GM19395 (cell line): ENCODE data around the gene MXD3.
A peak's percentile ranks its signal among the peaks of the same experiment; 100 is the strongest.
"Not testable (repeated sequence)": the region's sequence is repeated elsewhere in the genome, so short reads cannot be mapped to it uniquely, and the experiment has no call there.

Experiments used
- ATAC-seq: cut with Tn5 transposase; IDR thresholded peaks from one replicate; pipeline ENCODE4 v1.9.1; 2021; ENCODE audit warnings: mild to moderate bottlenecking, moderate library complexity; ENCODE audit not compliant: unreplicated experiment

The MXD3 gene, protein sequence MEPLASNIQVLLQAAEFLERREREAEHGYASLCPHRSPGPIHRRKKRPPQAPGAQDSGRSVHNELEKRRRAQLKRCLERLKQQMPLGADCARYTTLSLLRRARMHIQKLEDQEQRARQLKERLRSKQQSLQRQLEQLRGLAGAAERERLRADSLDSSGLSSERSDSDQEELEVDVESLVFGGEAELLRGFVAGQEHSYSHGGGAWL

DNA sequence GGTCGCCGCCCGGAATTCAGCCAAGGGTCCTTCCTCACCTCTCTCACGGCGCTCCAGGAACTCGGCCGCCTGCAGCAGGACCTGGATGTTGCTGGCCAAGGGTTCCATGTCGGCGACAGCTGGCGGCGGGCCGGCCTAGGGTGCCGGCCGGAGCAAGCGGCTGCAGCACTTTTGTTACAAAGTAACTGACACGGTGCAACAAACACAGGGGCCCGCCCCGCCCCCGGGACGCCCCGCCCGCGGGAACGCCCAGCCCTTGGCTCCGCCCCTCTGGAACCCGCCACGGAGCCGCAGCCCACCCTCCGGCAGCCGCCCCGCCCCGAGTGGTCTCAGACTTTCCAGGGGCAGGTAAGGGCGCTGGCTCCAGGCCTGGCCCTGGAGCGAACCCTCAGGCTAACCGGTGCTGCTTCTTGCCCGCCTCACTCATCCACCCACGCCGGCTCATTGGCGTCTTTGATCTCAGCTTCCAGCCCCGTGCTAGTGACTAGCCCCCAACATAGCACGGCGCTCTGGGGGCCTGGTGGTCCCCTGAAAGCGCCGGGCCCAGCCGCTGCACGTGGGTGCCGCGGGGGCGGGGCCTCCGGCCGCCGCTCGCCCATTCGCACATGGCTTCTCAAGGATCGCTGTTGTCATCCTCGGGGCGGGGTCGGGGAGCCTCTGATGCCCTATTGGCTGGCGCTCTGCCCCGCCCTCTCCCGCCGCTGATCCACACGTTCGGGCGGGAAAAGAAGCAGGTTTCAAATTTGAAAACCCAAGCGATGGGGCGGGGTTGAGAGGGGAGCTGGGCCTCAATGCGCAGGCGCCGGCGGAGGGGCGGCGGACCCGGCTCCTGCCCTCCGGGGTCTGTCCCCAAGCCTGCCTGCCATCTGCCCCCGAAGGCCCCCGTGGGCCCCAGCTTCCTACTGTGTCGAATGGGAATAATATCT, at the start of gene MXD3:
Gene MXD3 (minus strand): TSS at position 176 of the 926 bp plus-strand sequence. CDS start 68 bp downstream, at position 108.
- ATAC-seq, result peak; percentile 78

DNA sequence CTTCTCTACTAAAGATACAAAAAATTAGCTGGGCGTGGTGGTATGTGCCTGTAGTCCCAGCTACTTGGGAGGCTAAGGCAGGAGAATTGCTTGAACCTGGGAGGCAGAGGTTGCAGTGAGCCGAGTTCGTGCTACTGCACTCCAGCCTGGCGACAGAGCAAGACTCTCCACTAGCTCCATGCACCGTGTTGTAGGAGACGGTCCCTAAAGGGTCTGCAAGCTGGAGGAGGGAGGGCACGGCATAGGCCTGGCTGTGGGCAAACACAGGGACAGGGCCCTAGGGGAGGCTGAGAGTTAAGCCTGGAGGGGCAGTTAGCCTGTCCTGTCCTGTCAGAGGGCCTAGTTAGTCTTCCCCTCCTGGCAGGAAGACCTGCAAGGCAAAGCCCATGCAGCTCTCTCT, 49.0 kb upstream of the MXD3 start:
- ATAC-seq, result not testable (repeated sequence)

- no peak for ATAC-seq
Measured at GRCh38 chr5:177359860-177360259, 48.2 kb upstream of the MXD3 start.

GRCh38 chr5:177359451-177359851, 47.8 kb upstream of the MXD3 start:
- no peak for ATAC-seq

GRCh38 chr5:177358370-177358819, 46.7 kb upstream of the MXD3 start:
- ATAC-seq, result no peak

DNA sequence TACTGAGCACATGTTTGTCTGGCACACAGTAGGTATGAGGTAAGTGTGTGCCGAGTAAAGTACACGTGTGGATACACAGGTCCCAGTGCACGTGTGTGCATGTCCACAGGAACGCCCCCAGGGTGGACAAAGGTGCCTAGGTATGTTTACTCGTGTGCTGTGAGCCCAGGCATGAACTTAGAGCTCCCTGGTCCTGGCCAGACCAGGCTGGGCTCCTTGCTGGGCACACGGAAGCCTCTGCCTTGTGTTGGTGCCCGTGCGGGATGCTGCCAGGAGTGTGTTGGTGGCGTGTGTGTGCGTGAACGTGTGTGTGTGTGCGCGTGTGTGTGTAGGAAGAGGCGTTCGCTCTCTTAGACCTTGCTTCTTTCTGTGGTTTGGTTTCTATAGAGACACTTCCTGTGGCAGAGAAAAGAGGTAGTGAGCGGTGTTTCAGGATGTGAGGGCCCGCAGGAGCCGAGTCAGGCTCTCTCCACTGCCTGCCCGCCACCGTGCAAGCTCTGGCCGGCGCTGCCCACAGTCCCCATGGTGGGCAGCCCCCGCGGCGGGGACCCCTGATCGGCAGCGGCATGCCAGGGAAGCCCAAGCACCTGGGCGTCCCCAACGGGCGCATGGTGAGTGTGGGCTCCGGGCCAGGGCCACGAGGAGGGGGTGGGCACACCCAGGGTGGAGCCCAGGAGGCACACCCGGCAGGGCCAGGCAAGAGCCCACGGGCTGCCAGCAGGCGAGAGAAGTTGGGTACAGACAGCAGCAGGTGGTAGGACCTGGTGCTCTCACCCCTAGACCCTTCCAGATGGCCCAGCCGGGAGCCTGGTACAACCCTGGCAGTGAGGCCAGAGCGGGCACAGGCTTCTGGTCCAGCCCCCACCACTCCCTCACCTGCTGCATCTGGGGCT, 46.0 kb upstream of the MXD3 start, which contains the start of gene RGS14:
Gene RGS14 (plus strand): TSS at position 466 of the 893 bp plus-strand sequence. CDS start 101 bp downstream, at position 567.
- peak; percentile 89 for ATAC-seq

- no peak for ATAC-seq
Measured at GRCh38 chr5:177357146-177357458, 45.4 kb upstream of the MXD3 start.

GRCh38 chr5:177356746-177357145, 45.0 kb upstream of the MXD3 start:
- ATAC-seq, result no peak

DNA sequence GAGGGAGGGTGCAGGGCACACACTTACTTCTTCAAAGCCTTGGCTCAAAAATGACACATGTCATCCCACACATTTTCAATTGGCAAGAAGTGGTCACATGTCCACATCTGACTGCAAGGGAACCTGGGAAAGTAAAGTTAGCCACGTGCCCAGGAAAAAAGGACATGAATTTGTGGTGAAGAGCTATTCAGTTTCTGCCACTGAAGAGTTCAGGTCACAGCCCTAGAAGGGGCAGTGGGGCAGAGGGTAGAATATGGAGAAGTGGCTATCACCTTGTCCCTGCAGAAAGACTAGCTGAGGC, 44.1 kb upstream of the MXD3 start:
- no peak for ATAC-seq

GRCh38 chr5:177355162-177355867, 43.6 kb upstream of the MXD3 start:
- no peak for ATAC-seq

DNA sequence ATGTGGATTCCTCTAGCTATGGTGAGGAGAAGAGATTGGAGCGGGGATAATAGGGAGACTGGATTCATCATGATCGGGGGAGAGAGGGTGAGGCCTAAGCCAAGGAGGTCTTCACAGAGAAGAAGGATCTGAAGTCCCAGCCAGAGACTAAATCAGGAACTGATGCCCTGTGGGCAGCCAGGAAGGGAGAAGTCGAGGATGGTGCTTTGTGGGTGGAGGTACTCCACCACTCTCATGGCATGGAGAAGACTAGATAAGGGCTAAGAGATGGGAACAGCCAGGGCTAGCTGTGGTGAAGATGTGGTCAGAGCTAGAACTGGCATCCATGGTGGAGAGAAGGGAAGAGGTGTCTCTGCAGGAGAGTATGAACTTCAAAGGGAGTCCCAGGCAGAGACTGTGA, 43.0 kb upstream of the MXD3 start:
- ATAC-seq, result no peak

- ATAC-seq, result no peak
Measured at GRCh38 chr5:177354256-177354655, 42.6 kb upstream of the MXD3 start.

DNA sequence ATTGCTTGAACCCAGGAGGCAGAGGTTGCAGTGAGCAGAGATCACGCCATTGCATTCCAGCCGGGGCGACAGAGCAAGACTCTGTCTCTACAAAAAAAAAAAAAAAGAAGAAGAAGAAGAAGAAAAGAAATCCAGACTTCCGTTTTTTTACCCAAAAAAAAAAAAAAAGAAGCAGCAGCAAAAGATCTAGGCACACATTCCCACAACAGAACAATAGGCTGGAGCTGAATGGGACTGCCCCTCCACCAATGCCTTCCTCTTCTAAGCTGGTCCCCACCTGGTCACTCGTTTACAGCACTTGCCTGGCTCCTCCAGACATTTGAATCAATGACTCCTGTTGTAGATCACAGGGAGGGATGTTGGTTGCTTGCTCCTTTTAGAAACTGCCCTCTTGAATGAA, 41.4 kb upstream of the MXD3 start:
- no peak for ATAC-seq

- peak; percentile 97 for ATAC-seq
Measured at GRCh38 chr5:177351392-177352329, 40.0 kb upstream of the MXD3 start, which contains the start of gene LMAN2. TSS of gene LMAN2 (minus strand) at chr5:177351668. CDS start at chr5:177351647, 21 bp downstream.

DNA sequence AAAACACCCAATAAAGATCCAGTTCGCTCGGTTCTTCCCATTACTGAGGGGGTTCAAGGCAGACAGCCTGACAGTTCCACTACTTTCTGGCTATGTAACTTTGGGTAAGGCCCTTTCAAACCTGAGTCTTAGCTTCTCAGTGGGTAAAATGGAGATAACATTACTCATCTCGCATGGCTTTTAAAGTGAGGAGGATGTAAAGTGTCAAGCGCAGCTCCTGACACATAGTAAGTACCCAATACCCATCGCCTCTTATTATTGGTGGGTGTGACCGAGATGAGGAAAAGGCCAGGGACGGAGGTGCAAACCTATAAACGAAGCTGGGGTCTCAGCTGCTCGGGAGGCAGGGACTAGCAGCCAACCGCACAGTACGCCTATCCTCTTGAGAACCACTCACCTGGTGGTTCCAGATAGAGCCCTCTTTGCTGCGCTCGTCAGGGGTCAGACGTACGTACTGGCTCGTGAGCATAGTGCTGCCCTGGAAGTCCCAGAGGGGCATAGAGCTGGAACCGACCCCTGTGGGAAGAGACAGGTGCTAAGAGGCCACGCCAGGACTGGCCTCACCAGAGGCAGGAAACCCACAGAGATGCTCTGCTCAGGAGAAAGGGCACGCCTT, 39.2 kb upstream of the MXD3 start:
- ATAC-seq, result peak; percentile 13

- no peak for ATAC-seq
Measured at GRCh38 chr5:177349762-177350161, 38.1 kb upstream of the MXD3 start.

GRCh38 chr5:177349362-177349647, 37.6 kb upstream of the MXD3 start:
- ATAC-seq, result no peak

- no peak for ATAC-seq
Measured at GRCh38 chr5:177347699-177348098, 36.0 kb upstream of the MXD3 start.

DNA sequence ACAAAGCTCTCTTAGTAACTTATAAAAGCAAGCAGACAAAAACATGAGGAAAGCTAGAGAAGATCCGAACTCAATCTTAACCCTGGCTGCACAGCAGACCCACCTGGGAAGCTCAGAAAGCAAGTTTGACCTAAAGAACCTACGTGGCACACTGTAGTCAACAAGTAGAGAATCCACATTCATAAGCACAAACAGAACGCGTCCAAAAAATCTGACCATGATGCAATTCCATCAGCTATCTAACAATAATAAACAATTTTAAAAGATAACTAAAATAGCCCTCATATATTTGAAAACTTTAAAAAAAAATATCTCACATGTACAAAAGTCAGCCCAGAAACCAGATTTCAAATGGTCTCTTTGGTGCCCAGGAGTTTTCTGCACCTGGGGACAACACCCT, 35.1 kb upstream of the MXD3 start:
- ATAC-seq, result no peak
